HCT116 (cell line): ENCODE measurements around the gene SUMO3. TPM values are rescaled to one million over a fixed set of nuclear protein-coding genes. Genes with fewer than 3 reads are reported as not detected.

Experiments
- ATAC-seq: fragments of 200-7000 bp; cut with Tn5 transposase; 2 replicates; pipeline ENCODE4 v1.9.1; 2020; ENCODE audit warnings: mild to moderate bottlenecking, moderate library complexity
- BruUV-seq: library from RNA; stranded (reverse); fragments of 400-500 nt; replicated peaks from 2 replicates; lab custom pipeline; 2021; lab: Mats Ljungman, UMichigan
- CTCF ChIA-PET: fragments of 300-600 bp; sonication (Branson Sonifier 250); formaldehyde crosslinking; loops from one replicate; lab custom pipeline; 2021; ENCODE audit warnings: antibody characterized with exemption; lab: Charles Lee
- POLR2A ChIA-PET: fragments of 300-600, 350-600 bp; sonication (Branson Sonifier 250); formaldehyde crosslinking; loops from one replicate; lab custom pipeline; 2021; ENCODE audit warnings: antibody characterized with exemption; lab: Charles Lee
- RAD21 ChIA-PET, 2 experiments: fragments of 300-600 bp; sonication (Branson Sonifier 250); formaldehyde crosslinking; loops; one replicate each; lab custom pipeline; 2023; ENCODE audit warnings: low total read pairs in 2 of 2; ENCODE audit not compliant: uncharacterized antibody in 2 of 2, unreplicated experiment in 2 of 2, low non-redundant PET in 1 of 2; lab: Charles Lee
- DNase-seq: peaks from one replicate; pipeline ENCODE4 v3.0.0-alpha.2; 2010; ENCODE audit warnings: low read depth, low spot score
- H2AFZ ChIP-seq: fragments of 200-600 bp; shearing (Covaris generic), sonication (generic); 2 replicates; pipeline ENCODE4 v1.6.1; 2017; ENCODE audit warnings: low read depth, mixed run types, mixed read lengths, antibody characterized with exemption, low read length; ENCODE audit not compliant: poor library complexity, severe bottlenecking
- H3K27ac ChIP-seq: 2 replicates; pipeline ENCODE4 v1.5.1; 2012; ENCODE audit warnings: low read depth, low read length
- H3K27me3 ChIP-seq: fragments of 200-600 bp; sonication (generic); 2 replicates; pipeline ENCODE4 v1.6.1; 2016; ENCODE audit warnings: mixed run types, low read length, mixed read lengths; ENCODE audit not compliant: insufficient read depth
- H3K36me3 ChIP-seq, 2 experiments: fragments of 200-500 bp in 1 of 2; fragments of 200-600 bp in 1 of 2; sonication (Bioruptor generic) in 1 of 2; sonication (generic) in 1 of 2; 2 replicates each; pipeline versions ENCODE4 v1.5.1 to v1.6.1; 2014 to 2016; ENCODE audit warnings: low read length in 2 of 2, inconsistent platforms in 1 of 2, mixed read lengths in 1 of 2, mixed run types in 1 of 2; ENCODE audit not compliant: insufficient read depth in 2 of 2, control insufficient read depth in 1 of 2
- H3K4me1 ChIP-seq, 2 experiments: fragments of 200-600 bp in 1 of 2; sonication (generic) in 1 of 2; 2 replicates each; pipeline versions ENCODE4 v1.5.1 to v1.6.1; 2012 to 2017; ENCODE audit warnings: low read length in 2 of 2, inconsistent platforms in 1 of 2, mild to moderate bottlenecking in 1 of 2, mixed read lengths in 1 of 2, mixed run types in 1 of 2, moderate library complexity in 1 of 2; ENCODE audit not compliant: insufficient read depth in 2 of 2, control insufficient read depth in 1 of 2
- H3K4me2 ChIP-seq: fragments of 200-600 bp; sonication (generic); 2 replicates; pipeline ENCODE4 v1.6.1; 2017; ENCODE audit warnings: mixed run types, low read length, mixed read lengths
- H3K4me3 ChIP-seq, 2 experiments: fragments of 200-600 bp in 1 of 2; sonication (generic) in 1 of 2; replicated peaks in 1 of 2; 2 replicates each; pipeline ENCODE4 v1.5.1; 2011 to 2016; ENCODE audit warnings: low read length in 2 of 2, control low read depth in 1 of 2, low read depth in 1 of 2, mild to moderate bottlenecking in 1 of 2, mixed read lengths in 1 of 2, mixed run types in 1 of 2
- H3K79me2 ChIP-seq: fragments of 200-600 bp; sonication (generic); 2 replicates; pipeline ENCODE4 v1.6.1; 2017; ENCODE audit warnings: mild to moderate bottlenecking, mixed run types, low read length, moderate library complexity, mixed read lengths; ENCODE audit not compliant: insufficient read depth
- H3K9ac ChIP-seq: fragments of 200-600 bp; sonication (generic); 2 replicates; pipeline ENCODE4 v1.6.1; 2016; ENCODE audit warnings: low read length, mixed read lengths
- H3K9me2 ChIP-seq: fragments of 200-600 bp; sonication (generic), shearing (Covaris generic); 2 replicates; pipeline ENCODE4 v1.6.1; 2017; ENCODE audit warnings: mixed run types, mild to moderate bottlenecking, moderate library complexity; ENCODE audit not compliant: insufficient read depth
- H3K9me3 ChIP-seq, 2 experiments: fragments of 200-500 bp in 1 of 2; fragments of 200-600 bp in 1 of 2; sonication (Bioruptor generic) in 1 of 2; sonication (generic) in 1 of 2; 2 replicates each; pipeline ENCODE4 v1.6.1; 2014 to 2017; ENCODE audit warnings: low read length in 2 of 2, mixed read lengths in 2 of 2, inconsistent platforms in 1 of 2, low read depth in 1 of 2, mild to moderate bottlenecking in 1 of 2, mixed run types in 1 of 2, moderate library complexity in 1 of 2; ENCODE audit not compliant: control insufficient read depth in 1 of 2, insufficient read depth in 1 of 2
- H4K20me1 ChIP-seq: fragments of 200-600 bp; sonication (generic), shearing (Covaris generic); 2 replicates; pipeline ENCODE4 v1.6.1; 2017; ENCODE audit warnings: mixed run types, mild to moderate bottlenecking, moderate library complexity; ENCODE audit not compliant: insufficient read depth
- CBX3 ChIP-seq: IDR thresholded peaks from 2 replicates; pipeline ENCODE4 v1.6.1; 2012; ENCODE audit warnings: low read depth
- CEBPB ChIP-seq: IDR thresholded peaks from 2 replicates; pipeline ENCODE4 v1.6.1; 2012; ENCODE audit warnings: low read depth
- CTCF ChIP-seq, 3 experiments: fragments of 200-600 bp in 1 of 3; sonication (generic) in 1 of 3; IDR thresholded peaks in 2 of 3; conservative IDR thresholded peaks in 1 of 3; 2 replicates each; pipeline ENCODE4 v1.5.1; 2012 to 2017; ENCODE audit warnings: low read depth in 2 of 3, low read length in 2 of 3, antibody characterized with exemption in 1 of 3, borderline replicate concordance in 1 of 3, control low read depth in 1 of 3, mild to moderate bottlenecking in 1 of 3, mixed read lengths in 1 of 3, mixed run types in 1 of 3, moderate library complexity in 1 of 3; ENCODE audit not compliant: insufficient read depth in 1 of 3
- ELF1 ChIP-seq: IDR thresholded peaks from 2 replicates; pipeline ENCODE4 v1.6.1; 2012; ENCODE audit warnings: low read depth, borderline replicate concordance
- EZH2 ChIP-seq: fragments of 200-600 bp; sonication (generic); IDR thresholded peaks from 2 replicates; pipeline ENCODE4 v1.6.1; 2017; ENCODE audit warnings: antibody characterized with exemption, mixed run types
- EZH2phosphoT487 ChIP-seq: fragments of 200-600 bp; IDR thresholded peaks from 2 replicates; pipeline ENCODE4 v1.6.1; 2018; ENCODE audit warnings: antibody characterized with exemption, borderline replicate concordance
- JUND ChIP-seq: IDR thresholded peaks from 2 replicates; pipeline ENCODE4 v1.6.1; 2012
- RAD21 ChIP-seq: IDR thresholded peaks from 2 replicates; pipeline ENCODE4 v1.6.1; 2012; ENCODE audit warnings: low read depth, mild to moderate bottlenecking
- SIN3A ChIP-seq: IDR thresholded peaks from 2 replicates; pipeline ENCODE4 v1.6.1; 2012; ENCODE audit warnings: low read depth
- SP1 ChIP-seq: IDR thresholded peaks from 2 replicates; pipeline ENCODE4 v1.6.1; 2012; ENCODE audit warnings: low read depth
- TCF7L2 ChIP-seq: IDR thresholded peaks from 2 replicates; pipeline ENCODE4 v1.7.0; 2011; ENCODE audit warnings: borderline replicate concordance, inconsistent platforms; ENCODE audit not compliant: insufficient read depth, insufficient read length; ENCODE audit errors: extremely low read depth
- YY1 ChIP-seq: IDR thresholded peaks from 2 replicates; pipeline ENCODE4 v1.6.1; 2011; ENCODE audit warnings: low read length, low read depth, moderate library complexity, mild to moderate bottlenecking; ENCODE audit not compliant: insufficient replicate concordance; ENCODE audit errors: extremely low read depth
- ZBTB33 ChIP-seq: IDR thresholded peaks from 2 replicates; pipeline ENCODE4 v1.6.1; 2011; ENCODE audit warnings: mild to moderate bottlenecking, low read length, moderate library complexity; ENCODE audit not compliant: insufficient replicate concordance; ENCODE audit errors: extremely low read depth
- ZFX ChIP-seq: fragments of 450-650 bp; IDR thresholded peaks from 2 replicates; pipeline ENCODE4 v1.6.1; 2017
- ZNF274 ChIP-seq: fragments of 200-500 bp; sonication (Bioruptor generic); IDR thresholded peaks from 2 replicates; pipeline ENCODE4 v1.6.1; 2014; ENCODE audit warnings: mild to moderate bottlenecking, low read depth, low read length, inconsistent platforms
- intact Hi-C: fragments of 100-400 bp; cut with micrococcal nuclease; formaldehyde crosslinking; loops from 2 replicates; pipeline ENCODE4 v1.10.0; 2022
- total RNA-seq: library from RNA; stranded (reverse); gene quantifications from one replicate; pipeline ENCODE4 v1.2.1, GENCODE V29; 2021; ENCODE audit not compliant: unreplicated experiment
- TF ChIP-seq, protein P1 (sequence below): IDR thresholded peaks from 2 replicates; pipeline ENCODE4 v1.6.1; 2012; ENCODE audit warnings: low read depth

Gene SUMO3
- total RNA-seq, 1 experiment from 2014 or later = 31.5 TPM

DNA sequence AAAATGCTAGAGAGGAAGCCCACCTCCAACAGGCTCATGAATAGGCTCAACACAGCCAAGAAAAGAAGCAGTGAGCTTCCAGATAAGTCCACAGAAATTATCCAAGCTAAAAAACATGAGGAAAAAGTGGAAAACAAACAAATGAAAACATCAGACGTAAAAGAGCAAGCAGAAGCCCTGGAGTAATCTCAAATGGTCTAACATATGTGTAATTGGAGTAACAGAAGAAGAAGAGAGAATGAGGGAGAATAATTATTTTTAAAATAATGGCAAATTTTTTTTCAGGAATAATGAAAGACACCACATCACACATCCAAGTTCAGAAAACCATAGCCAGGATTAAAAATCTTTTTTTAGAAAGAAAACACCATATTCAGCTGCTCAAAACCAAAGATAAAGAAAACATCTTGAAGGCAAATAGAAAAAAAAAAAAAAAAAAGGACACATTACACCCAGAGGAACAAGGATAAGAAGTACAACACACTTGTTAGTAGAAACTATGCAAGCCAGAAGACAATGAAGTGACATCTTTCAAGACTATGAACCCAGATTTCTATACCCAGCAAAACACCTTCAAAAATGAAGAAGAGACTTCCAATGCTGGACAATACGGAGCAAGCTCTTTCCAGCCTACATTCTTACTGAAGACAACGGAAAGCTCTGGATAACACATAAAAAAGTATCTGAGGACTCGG, 10.6 kb upstream of the SUMO3 start (continued):
- TF ChIP-seq, protein P1, sequence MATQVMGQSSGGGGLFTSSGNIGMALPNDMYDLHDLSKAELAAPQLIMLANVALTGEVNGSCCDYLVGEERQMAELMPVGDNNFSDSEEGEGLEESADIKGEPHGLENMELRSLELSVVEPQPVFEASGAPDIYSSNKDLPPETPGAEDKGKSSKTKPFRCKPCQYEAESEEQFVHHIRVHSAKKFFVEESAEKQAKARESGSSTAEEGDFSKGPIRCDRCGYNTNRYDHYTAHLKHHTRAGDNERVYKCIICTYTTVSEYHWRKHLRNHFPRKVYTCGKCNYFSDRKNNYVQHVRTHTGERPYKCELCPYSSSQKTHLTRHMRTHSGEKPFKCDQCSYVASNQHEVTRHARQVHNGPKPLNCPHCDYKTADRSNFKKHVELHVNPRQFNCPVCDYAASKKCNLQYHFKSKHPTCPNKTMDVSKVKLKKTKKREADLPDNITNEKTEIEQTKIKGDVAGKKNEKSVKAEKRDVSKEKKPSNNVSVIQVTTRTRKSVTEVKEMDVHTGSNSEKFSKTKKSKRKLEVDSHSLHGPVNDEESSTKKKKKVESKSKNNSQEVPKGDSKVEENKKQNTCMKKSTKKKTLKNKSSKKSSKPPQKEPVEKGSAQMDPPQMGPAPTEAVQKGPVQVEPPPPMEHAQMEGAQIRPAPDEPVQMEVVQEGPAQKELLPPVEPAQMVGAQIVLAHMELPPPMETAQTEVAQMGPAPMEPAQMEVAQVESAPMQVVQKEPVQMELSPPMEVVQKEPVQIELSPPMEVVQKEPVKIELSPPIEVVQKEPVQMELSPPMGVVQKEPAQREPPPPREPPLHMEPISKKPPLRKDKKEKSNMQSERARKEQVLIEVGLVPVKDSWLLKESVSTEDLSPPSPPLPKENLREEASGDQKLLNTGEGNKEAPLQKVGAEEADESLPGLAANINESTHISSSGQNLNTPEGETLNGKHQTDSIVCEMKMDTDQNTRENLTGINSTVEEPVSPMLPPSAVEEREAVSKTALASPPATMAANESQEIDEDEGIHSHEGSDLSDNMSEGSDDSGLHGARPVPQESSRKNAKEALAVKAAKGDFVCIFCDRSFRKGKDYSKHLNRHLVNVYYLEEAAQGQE = no peak

- TF ChIP-seq SP1 (no peak), EZH2phosphoT487 (no peak), EZH2 (no peak), JUND (no peak), ZNF274 (no peak), SIN3A (no peak), CEBPB (no peak), CBX3 (no peak), ELF1 (no peak), ZBTB33 (no peak), ZFX (no peak), RAD21 (no peak), CTCF (IDR thresholded peaks at IDR 0.05 in 2 of 3, conservative IDR thresholded peaks at IDR 0.05 in 1 of 3; ENCODE audit: borderline replicate concordance in 1 of 3, insufficient read depth in 1 of 3, low read depth in 2 of 3, low read length in 2 of 3) (no peak), YY1 (no peak), TCF7L2 (no peak)
- TF ChIP-seq, all 23 proteins: peak for 0
Observed at GRCh38 chr21:44823179-44823660, 5.4 kb upstream of the SUMO3 start.

More at GRCh38 chr21:44823179-44823660, 5.4 kb upstream of the SUMO3 start:
- Histone ChIP-seq H3K9me2 (no peaks in the 10 kb centered on the region), H3K79me2 (no peaks in the 10 kb centered on the region), H3K4me1 (peaks cover 0 to under 1% of the 10 kb centered on the region in 2 experiments; a peak in 2 of 4 replicates), H3K27me3 (no peaks in the 10 kb centered on the region), H3K4me2 (no peak overlapping the region), H2AFZ (no peak overlapping the region), H3K36me3 (no peaks in the 10 kb centered on the region), H3K9ac (no peak overlapping the region), H3K9me3 (peaks cover 19 to 28% of the 10 kb centered on the region in 2 experiments; a peak in 3 of 4 replicates), H3K27ac (no peak overlapping the region), H3K4me3 (no peak overlapping the region), H4K20me1 (no peaks in the 10 kb centered on the region)
- intact Hi-C loops = no loop called here
- no TSS peak for BruUV-seq
- ATAC-seq (no peak), DNase-seq (no peak)
- CTCF ChIA-PET = interaction anchor here (1.0 kb wide), 1 partner anchor 314 kb away, joined by 3 read pairs; no protein-coding TSS in a partner anchor
- POLR2A ChIA-PET = no interaction called here
- RAD21 ChIA-PET = no interaction called here
